Astrocyte of the hippocampus (primary cell): ENCODE data around the gene MAP3K10.
A peak's percentile ranks its signal among the peaks of the same experiment; 100 is the strongest.

Experiments
- DNase-seq: peaks from one replicate; pipeline ENCODE4 v3.0.0; 2011; ENCODE audit warnings: low read depth, low spot score

MAP3K10 gene

GRCh38 chr19:40174092-40174491, 17.1 kb upstream of the MAP3K10 start:
- DNase-seq = no peak

- no peak for DNase-seq
Measured at GRCh38 chr19:40175820-40176219, 15.4 kb upstream of the MAP3K10 start.

- no peak for DNase-seq
Measured at GRCh38 chr19:40177286-40178070, 13.7 kb upstream of the MAP3K10 start.

- no peak for DNase-seq
Measured at GRCh38 chr19:40178756-40179155, 12.5 kb upstream of the MAP3K10 start.

- DNase-seq = no peak
Measured at GRCh38 chr19:40184273-40184672, 7.0 kb upstream of the MAP3K10 start.

- DNase-seq = peak; percentile 56
Measured at GRCh38 chr19:40191836-40192646, 815 bp downstream of the MAP3K10 start.

GRCh38 chr19:40192758-40193586, 1.7 kb downstream of the MAP3K10 start:
- no peak for DNase-seq

GRCh38 chr19:40193587-40193849, 2.3 kb downstream of the MAP3K10 start:
- peak; percentile 48 for DNase-seq

GRCh38 chr19:40198272-40198990, 7.2 kb downstream of the MAP3K10 start:
- DNase-seq = no peak

- DNase-seq = peak; percentile 37
Measured at GRCh38 chr19:40200341-40201099, 9.3 kb downstream of the MAP3K10 start.

GRCh38 chr19:40204381-40204780, 13.2 kb downstream of the MAP3K10 start:
- DNase-seq = no peak

GRCh38 chr19:40205760-40206159, 14.5 kb downstream of the MAP3K10 start:
- no peak for DNase-seq

GRCh38 chr19:40208602-40209001, 17.4 kb downstream of the MAP3K10 start:
- no peak for DNase-seq

GRCh38 chr19:40210889-40211288, 19.7 kb downstream of the MAP3K10 start:
- DNase-seq = no peak

GRCh38 chr19:40213251-40213829, 22.1 kb downstream of the MAP3K10 start:
- DNase-seq = no peak

GRCh38 chr19:40213882-40214570, 22.8 kb downstream of the MAP3K10 start:
- no peak for DNase-seq

GRCh38 chr19:40214936-40215335, 23.7 kb downstream of the MAP3K10 start:
- DNase-seq = no peak

- no peak for DNase-seq
Measured at GRCh38 chr19:40216013-40216776, 25.0 kb downstream of the MAP3K10 start.

GRCh38 chr19:40216777-40217026, 25.5 kb downstream of the MAP3K10 start:
- DNase-seq = no peak
